Kidney (tissue), 14 donors: ENCODE measurements around the gene CCDC141. TPM values are rescaled to one million over a fixed set of nuclear protein-coding genes. Genes with fewer than 3 reads are reported as not detected.

Experiments used
- DNase-seq, 5 donors: peaks; one replicate each; pipeline ENCODE4 v3.0.0-alpha.2; 2013 to 2020
- FAIRE-seq: peaks from 2 replicates; lab custom pipeline; 2012; peaks lifted over from hg19 to GRCh38; lab: Jason Lieb, UNC
- H3K27ac ChIP-seq, 2 donors: one replicate each; pipeline ENCODE4 v1.7.0; 2013; ENCODE audit warnings: low read depth in 2 of 2, low read length in 2 of 2, inconsistent platforms in 1 of 2
- H3K27me3 ChIP-seq: one replicate; pipeline ENCODE4 v1.7.1; 2013; ENCODE audit warnings: low read length, inconsistent platforms; ENCODE audit not compliant: control insufficient read depth, insufficient read depth
- H3K36me3 ChIP-seq, 3 donors: one replicate each; pipeline versions ENCODE4 v1.7.0 to v1.7.1; 2013; ENCODE audit warnings: low read length in 3 of 3, control low read depth in 1 of 3, inconsistent platforms in 1 of 3; ENCODE audit not compliant: insufficient read depth in 3 of 3, control insufficient read depth in 2 of 3
- H3K4me1 ChIP-seq, 3 donors: one replicate each; pipeline versions ENCODE4 v1.7.0 to v1.7.1; 2013; ENCODE audit warnings: low read length in 3 of 3, inconsistent platforms in 1 of 3, low read depth in 1 of 3; ENCODE audit not compliant: control insufficient read depth in 2 of 3, insufficient read depth in 2 of 3
- H3K4me3 ChIP-seq, 3 donors: one replicate each; pipeline versions ENCODE4 v1.7.0 to v1.8.1; 2013; ENCODE audit warnings: low read length in 3 of 3, control low read depth in 1 of 3, inconsistent platforms in 1 of 3
- H3K9ac ChIP-seq, 3 donors: one replicate each; pipeline versions ENCODE4 v1.7.0 to v1.7.1; 2013; ENCODE audit warnings: low read length in 3 of 3, control low read depth in 1 of 3, inconsistent platforms in 1 of 3
- H3K9me3 ChIP-seq, 3 donors: one replicate each; pipeline versions ENCODE4 v1.7.0 to v1.7.1; 2013; ENCODE audit warnings: low read length in 3 of 3, control low read depth in 1 of 3, inconsistent platforms in 1 of 3; ENCODE audit not compliant: control insufficient read depth in 2 of 3, insufficient read depth in 1 of 3
- intact Hi-C: fragments of 100-400 bp; cut with DNase I; formaldehyde crosslinking; loops from one replicate; pipeline ENCODE4 v1.11.1; 2022
- polyA plus RNA-seq: library from polyadenylated mRNA; stranded (reverse); fragments of 350-450 nt; fragmentation: Illumina TruSeq; extraction: RNeasy Lipid Tissue Mini Kit (QIAGEN cat#74804); gene quantifications from one replicate; pipeline ENCODE4 v1.2.3, GENCODE V29; 2014; ENCODE audit warnings: low read depth, low replicate concordance; ENCODE audit not compliant: insufficient read depth
- total RNA-seq: library from RNA; stranded (reverse); fragmentation: NEBNext Ultra II Directional; extraction: Animal tissue kit (Norgen Biotek cat#: 25700); gene quantifications from one replicate; pipeline ENCODE4 v1.2.1, GENCODE V29; 2021
- TF ChIP-seq, protein P1 (sequence below): IDR thresholded peaks from 3 replicates; pipeline ENCODE4 v1.5.1; 2012; ENCODE audit warnings: mild to moderate bottlenecking, moderate library complexity, borderline replicate concordance; ENCODE audit not compliant: insufficient read depth; ENCODE audit errors: extremely low read depth
- donor health status: control.
- donor health status: control.
- donor health status: control.
- donor health status: control.
- donor health status: control.
- donor health status: DM: yes; HTN: yes; CAD: no.
- donor health status: Normal renal cell carcinoma (clear cell type).

The CCDC141 gene
- total and polyA plus RNA-seq, 2 donors from 2014 or later, result 3.0 TPM; not detected in 1

DNA sequence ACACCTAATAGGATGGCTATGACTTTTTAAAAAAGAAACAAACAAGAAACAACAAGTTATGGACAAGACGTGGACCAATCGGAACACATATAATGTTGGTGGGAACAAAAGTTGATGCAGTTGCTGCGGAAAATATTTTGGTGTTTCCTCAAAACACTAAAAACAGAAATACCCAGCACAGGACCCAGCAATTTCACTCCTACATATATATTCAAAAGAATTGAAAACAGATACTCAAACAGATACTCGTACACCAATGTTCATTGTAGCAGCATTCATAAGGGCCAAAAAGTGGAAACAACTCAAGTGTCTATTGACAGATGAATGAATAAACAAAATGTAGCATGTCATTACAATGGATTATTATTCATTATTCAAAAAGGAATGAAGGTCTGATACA lies 12.1 kb downstream of the CCDC141 start:
- Histone ChIP-seq H3K9ac (no peak overlapping the region), H3K9me3 (no peaks in the 10 kb centered on the region), H3K36me3 (no peaks in the 10 kb centered on the region), H3K27ac (no peak overlapping the region), H3K4me3 (no peak overlapping the region), H3K4me1 (no peaks in the 10 kb centered on the region), H3K27me3 (no peaks in the 10 kb centered on the region)
- TF ChIP-seq, protein P1, sequence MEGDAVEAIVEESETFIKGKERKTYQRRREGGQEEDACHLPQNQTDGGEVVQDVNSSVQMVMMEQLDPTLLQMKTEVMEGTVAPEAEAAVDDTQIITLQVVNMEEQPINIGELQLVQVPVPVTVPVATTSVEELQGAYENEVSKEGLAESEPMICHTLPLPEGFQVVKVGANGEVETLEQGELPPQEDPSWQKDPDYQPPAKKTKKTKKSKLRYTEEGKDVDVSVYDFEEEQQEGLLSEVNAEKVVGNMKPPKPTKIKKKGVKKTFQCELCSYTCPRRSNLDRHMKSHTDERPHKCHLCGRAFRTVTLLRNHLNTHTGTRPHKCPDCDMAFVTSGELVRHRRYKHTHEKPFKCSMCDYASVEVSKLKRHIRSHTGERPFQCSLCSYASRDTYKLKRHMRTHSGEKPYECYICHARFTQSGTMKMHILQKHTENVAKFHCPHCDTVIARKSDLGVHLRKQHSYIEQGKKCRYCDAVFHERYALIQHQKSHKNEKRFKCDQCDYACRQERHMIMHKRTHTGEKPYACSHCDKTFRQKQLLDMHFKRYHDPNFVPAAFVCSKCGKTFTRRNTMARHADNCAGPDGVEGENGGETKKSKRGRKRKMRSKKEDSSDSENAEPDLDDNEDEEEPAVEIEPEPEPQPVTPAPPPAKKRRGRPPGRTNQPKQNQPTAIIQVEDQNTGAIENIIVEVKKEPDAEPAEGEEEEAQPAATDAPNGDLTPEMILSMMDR, result no peak
- no peak for DNase-seq
- no peak for FAIRE-seq
- intact Hi-C loops, result no loop called here

DNA sequence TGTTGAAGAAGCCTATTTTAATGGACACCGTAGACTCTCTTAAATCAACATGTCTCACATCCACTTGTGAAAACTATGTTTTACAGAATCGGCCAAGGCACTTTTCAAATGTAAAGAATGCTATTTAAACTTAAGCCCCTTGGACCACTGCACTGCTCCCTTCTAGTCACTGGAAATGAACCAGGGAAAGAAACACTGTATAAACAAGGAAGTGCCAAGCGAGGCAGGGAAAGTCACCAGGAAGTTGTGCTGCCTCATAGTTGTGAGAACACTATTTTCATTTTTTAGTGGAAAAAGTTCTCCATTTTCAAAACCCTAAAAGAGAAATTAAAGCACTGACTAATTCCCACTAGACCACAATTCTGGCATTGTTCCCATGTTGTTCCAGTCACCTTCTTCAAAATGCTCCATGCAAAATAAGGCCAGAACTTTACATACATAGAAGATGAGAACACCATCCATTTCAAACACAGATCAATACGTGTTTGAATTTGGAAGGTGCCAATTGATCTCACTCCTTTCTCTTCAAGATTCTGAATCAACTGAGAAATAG lies 13.5 kb downstream of the CCDC141 start:
- FAIRE-seq (no peak), DNase-seq (no peak)
- H3K36me3 ChIP-seq, result no peaks in the 10 kb centered on the region
- H3K9ac ChIP-seq, result no peak overlapping the region
- no peaks in the 10 kb centered on the region for H3K4me1 ChIP-seq
- no peaks in the 10 kb centered on the region for H3K27me3 ChIP-seq
- H3K27ac ChIP-seq, result no peak overlapping the region
- intact Hi-C loops, result no loop called here
- H3K4me3 ChIP-seq, result no peak overlapping the region
- TF ChIP-seq, protein P1, result no peak
- no peaks in the 10 kb centered on the region for H3K9me3 ChIP-seq

DNA sequence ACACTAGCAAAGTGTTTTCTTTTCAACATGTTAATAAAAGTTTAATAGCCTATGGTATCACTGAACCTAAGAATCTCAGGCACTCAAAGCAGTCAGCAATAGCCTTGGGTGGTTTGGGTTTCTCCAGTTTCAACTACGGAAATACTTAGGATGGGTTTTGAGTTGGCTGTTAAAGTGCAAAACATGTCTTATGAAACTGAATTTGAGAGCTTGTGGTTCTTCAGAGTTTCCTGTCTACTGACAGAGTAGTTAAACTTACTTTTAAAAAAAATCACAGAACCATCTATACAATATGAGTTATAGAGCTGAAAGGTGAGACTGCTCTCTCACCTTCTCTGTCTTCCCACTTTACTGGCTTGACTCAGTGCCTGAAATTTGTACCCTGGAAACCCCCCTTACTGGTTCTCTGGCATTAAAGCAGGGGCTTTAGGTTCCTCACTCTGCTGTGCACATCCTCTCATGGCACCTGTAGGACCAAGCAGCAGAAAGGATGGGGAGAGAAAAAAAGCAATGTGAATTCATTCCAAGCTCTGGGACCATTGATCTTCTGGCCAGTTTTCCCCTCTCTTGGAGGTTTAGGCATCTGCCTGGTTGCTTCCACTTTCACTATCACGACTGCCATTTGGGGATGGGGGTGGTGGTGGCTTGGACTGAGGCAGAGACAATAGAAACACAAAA lies 18.1 kb downstream of the CCDC141 start:
- intact Hi-C loops, result no loop called here
- Histone ChIP-seq H3K36me3 (no peaks in the 10 kb centered on the region), H3K27me3 (no peaks in the 10 kb centered on the region), H3K4me3 (no peak overlapping the region), H3K9ac (no peak overlapping the region), H3K9me3 (no peaks in the 10 kb centered on the region), H3K27ac (no peak overlapping the region), H3K4me1 (no peaks in the 10 kb centered on the region)
- TF ChIP-seq, protein P1, result no peak
- FAIRE-seq (no peak), DNase-seq (peak in 2 of 5 donors; percentile 34 to 40)
